Measurements from ENCODE around the gene PDLIM4.

- TF ChIP-seq POLR2A (IDR thresholded peaks at IDR 0.05; ENCODE audit: extremely low read depth, insufficient read length) = no peak
- TF ChIP-seq CTCF (IDR thresholded peaks at IDR 0.05; ENCODE audit: low read depth, low read length) = no peak
- no peak for TF ChIP-seq MAX (IDR thresholded peaks at IDR 0.05; ENCODE audit: low read depth, low read length)
- no peak for TF ChIP-seq MYC (IDR thresholded peaks at IDR 0.05; ENCODE audit: low read depth, low read length)
Measured at GRCh38 chr5:132265336-132266030, 8.0 kb downstream of the PDLIM4 start.
